NB4 (cell line): ENCODE data around the gene SCAI.

Experiments used
- CTCF ChIP-seq: IDR thresholded peaks from one replicate; pipeline ENCODE4 v1.5.1; 2012; ENCODE audit warnings: low read depth, low read length
- MAX ChIP-seq: IDR thresholded peaks from 2 replicates; pipeline ENCODE4 v1.6.1; 2011; ENCODE audit warnings: low read depth, low read length
- MYC ChIP-seq: IDR thresholded peaks from 2 replicates; pipeline ENCODE4 v1.6.1; 2011; ENCODE audit warnings: low read depth, low read length
- POLR2A ChIP-seq: IDR thresholded peaks from 2 replicates; pipeline ENCODE4 v1.6.1; 2011; ENCODE audit warnings: mild to moderate bottlenecking; ENCODE audit not compliant: insufficient read length; ENCODE audit errors: extremely low read depth

GRCh38 chr9:125008599-125008998 is 134.7 kb downstream of the SCAI start:
- TF ChIP-seq CTCF (no peak), MYC (no peak), POLR2A (no peak), MAX (no peak)
